Bronchial smooth muscle cell (primary cell): Measurements from ENCODE around the gene MARK3. TPM values are rescaled to one million over a fixed set of nuclear protein-coding genes. Genes with fewer than 3 reads are reported as not detected.

Experiments used
- total RNA-seq: library from RNA; depleted of rRNA; stranded (reverse); fragments of >200 nt; gene quantifications from 2 replicates; pipeline ENCODE4 v1.2.1, GENCODE V29; 2014

The MARK3 gene
- total RNA-seq = 73.8 and 78.0 TPM in 2 replicates

DNA sequence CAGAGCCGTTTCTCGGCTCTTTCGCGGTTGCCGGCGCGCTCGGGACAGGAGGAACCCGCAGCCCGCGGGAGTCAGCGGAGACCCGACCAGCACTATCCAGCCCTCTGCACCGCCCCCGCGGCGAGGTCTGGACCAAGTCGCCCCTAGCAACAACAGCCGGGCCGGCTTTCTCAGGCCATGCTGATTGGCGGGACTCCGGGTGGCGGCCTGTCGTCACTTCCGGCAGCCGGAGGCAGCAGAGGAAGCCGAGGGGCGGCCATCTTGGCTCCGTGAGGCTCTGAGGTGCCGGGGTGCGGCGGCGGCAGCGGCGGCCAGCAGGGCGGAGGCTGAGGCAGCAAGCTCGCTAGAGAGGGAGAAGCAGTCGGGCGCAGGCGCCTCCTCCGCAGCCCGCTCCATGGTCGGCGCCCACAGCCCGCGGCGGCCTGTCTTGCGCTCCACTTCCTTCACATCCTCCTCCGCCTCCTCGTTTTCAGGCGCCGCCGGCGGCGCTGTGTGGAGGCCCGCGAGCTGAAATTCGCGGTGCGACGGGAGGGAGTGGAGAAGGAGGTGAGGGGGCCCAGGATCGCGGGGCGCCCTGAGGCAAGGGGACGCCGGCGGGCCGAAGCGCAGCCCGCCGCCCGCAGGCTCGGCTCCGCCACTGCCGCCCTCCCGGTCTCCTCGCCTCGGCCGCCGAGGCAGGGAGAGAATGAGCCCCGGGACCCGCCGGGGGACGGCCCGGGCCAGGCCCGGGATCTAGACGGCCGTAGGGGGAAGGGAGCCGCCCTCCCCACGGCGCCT is at the start of gene MARK3:
Gene MARK3 (plus strand): TSS at position 264 of the 777 bp plus-strand sequence. CDS start 615 bp downstream, outside the sequence.

DNA sequence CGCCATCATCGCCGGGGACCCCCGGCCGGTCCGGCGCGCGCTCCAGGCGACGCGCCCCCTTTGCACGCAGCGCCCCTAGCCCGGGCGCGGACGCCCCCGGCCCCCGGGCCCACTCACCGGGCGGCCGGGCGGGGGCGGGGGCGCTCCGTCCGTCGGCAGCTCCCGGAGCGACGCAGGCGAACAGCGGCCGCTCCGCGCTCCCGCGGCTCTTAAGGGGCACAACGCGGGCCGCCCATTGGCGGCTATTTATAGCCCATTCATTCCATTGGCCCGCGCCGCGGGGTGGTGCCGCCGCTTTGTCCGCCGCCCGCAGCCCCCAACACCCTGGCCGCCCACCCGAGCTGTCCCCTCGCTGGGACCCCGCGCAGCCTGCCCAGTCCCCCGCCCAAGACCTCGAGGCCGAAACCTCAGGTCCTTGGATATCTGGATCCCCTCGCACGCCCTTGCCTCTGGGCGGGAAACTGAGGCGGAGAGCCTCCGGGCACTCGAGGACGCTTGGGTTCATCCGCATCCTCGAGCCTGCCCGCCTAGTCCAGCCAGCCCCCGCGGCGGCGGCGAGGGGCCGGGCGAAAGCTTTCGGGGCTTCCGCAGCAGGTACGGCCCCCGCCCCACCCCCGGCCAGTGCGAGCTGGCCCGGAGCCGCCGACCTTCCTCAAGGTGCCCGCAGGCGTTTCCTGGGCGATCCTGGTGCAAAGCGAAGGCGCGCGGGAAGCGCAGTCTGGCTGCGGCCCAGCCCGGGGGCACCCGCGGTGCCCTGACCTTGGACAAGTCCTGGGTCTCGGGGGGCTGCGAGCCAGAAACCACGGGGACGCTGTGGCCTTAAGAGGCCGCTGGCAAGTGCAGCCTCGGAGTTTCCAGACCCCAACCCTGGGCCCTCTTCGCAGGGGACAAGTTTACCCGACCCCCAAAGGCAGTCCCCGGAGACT is 137.7 kb downstream of the MARK3 start, which contains the start of gene CKB:
Gene CKB (minus strand): TSS at position 182 of the 926 bp plus-strand sequence. CDS start 337 bp downstream, outside the sequence.

DNA sequence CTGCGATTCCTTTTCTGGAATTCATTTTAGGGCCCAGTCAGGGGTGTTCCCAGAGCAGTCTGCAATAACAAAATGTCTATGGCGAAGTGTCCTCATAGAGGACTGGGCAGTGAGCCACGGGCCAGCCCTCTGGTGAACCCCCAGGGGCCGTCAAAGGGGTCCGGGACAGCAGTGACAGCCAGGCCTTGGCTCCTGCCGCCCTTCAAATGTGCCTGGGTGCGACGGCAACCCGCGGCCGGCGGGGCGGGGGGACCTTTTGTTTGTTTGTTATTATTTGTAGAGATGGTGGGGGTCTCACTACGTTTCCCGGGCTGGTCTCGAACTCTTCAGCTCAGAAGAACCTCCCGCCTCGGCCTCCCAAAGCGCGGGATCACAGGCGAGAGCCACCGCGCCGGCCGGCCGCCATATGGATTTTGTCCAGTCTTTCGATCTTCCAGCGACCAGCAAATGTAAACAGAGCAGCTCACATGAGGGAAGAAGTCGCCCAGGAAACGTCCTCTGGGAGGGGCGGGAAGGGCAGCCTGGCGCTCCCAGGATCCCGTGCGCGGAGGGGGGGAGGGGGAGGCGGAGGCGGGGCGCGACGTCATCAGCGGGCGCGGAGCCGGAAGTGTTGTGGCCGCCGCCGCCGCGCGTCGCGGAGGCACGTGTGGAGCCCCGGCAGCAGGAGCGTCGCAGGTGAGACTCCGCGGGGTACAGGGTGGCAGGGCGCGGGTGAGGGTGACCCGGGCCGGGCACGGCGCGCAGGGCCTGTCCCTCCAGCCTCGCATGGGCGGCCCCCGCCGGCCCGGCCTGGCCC is 143.6 kb downstream of the MARK3 start, which contains the start of gene TRMT61A:
Gene TRMT61A (plus strand): TSS at position 610 of the 796 bp plus-strand sequence. CDS start 783 bp downstream, outside the sequence.

Other genes with a start within 250 kb of the MARK3 start
- gene EIF5, start 51.2 kb upstream of the MARK3 start, total RNA-seq = 152 and 330 TPM in 2 replicates
- gene CKB, start 137.4 kb downstream of the MARK3 start, total RNA-seq = 60.8 and 79.3 TPM in 2 replicates
- gene TRMT61A, start 143.8 kb downstream of the MARK3 start, total RNA-seq = 6.8 and 9.8 TPM in 2 replicates
- gene BAG5, start 177.2 kb downstream of the MARK3 start, total RNA-seq = 15.9 and 17.8 TPM in 2 replicates
- 7.1 and 17.5 TPM in 2 replicates for gene COA8, start 177.5 kb downstream of the MARK3 start, total RNA-seq
- 203 and 229 TPM in 2 replicates for gene KLC1, start 243.8 kb downstream of the MARK3 start, total RNA-seq